Lower lobe of right lung (tissue), 2 donors: ENCODE measurements around the gene BPIFB2. TPM values are rescaled to one million over a fixed set of nuclear protein-coding genes. Genes with fewer than 3 reads are reported as not detected.

Experiments used
- ATAC-seq, 2 donors: fragments of 200-7000 bp; cut with Tn5 transposase; one replicate each; pipeline ENCODE4 v1.9.1; 2020 to 2022; ENCODE audit warnings: mild to moderate bottlenecking in 2 of 2, moderate library complexity in 2 of 2
- DNase-seq: peaks from one replicate; pipeline ENCODE4 v3.0.0-alpha.2; 2020
- H3K27ac ChIP-seq: fragments of 200-600 bp; one replicate; pipeline ENCODE4 v1.8.0; 2022
- H3K27me3 ChIP-seq: fragments of 200-600 bp; one replicate; pipeline ENCODE4 v1.8.0; 2022; ENCODE audit warnings: low read depth
- H3K36me3 ChIP-seq: fragments of 200-600 bp; one replicate; pipeline ENCODE4 v1.8.0; 2022; ENCODE audit warnings: mild to moderate bottlenecking
- H3K4me1 ChIP-seq: fragments of 200-600 bp; one replicate; pipeline ENCODE4 v1.8.0; 2022
- H3K4me3 ChIP-seq: fragments of 200-600 bp; one replicate; pipeline ENCODE4 v1.8.0; 2022; ENCODE audit warnings: mild to moderate bottlenecking
- H3K9me3 ChIP-seq: fragments of 200-600 bp; one replicate; pipeline ENCODE4 v1.8.0; 2022
- intact Hi-C: fragments of 100-400 bp; cut with DNase I; formaldehyde crosslinking; loops from one replicate; pipeline ENCODE4 v1.11.0; 2022
- total RNA-seq: library from RNA; stranded (reverse); fragmentation: NEBNext Ultra II Directional; extraction: Animal tissue kit (Norgen Biotek cat#: 25700); gene quantifications from one replicate; pipeline ENCODE4 v1.2.1, GENCODE V29; 2021
- TF ChIP-seq, protein P1 (sequence below): fragments of 200-600 bp; IDR thresholded peaks from one replicate; pipeline ENCODE4 v1.8.0; 2022; ENCODE audit warnings: antibody characterized with exemption, mild to moderate bottlenecking
- donor health status: DM: no; HTN: yes; CAD: no; lungs with severe emphysema.

Gene BPIFB2
- total RNA-seq, 1 donor from 2014 or later = 0.21 TPM

- Histone ChIP-seq H3K36me3 (no peaks in the 10 kb centered on the region), H3K27me3 (peaks cover 3% of the 10 kb centered on the region), H3K4me1 (no peaks in the 10 kb centered on the region), H3K4me3 (no peak overlapping the region), H3K9me3 (no peaks in the 10 kb centered on the region), H3K27ac (no peak overlapping the region)
- DNase-seq (no peak), ATAC-seq (no peak)
- intact Hi-C loops = no loop called here
- TF ChIP-seq, protein P1, sequence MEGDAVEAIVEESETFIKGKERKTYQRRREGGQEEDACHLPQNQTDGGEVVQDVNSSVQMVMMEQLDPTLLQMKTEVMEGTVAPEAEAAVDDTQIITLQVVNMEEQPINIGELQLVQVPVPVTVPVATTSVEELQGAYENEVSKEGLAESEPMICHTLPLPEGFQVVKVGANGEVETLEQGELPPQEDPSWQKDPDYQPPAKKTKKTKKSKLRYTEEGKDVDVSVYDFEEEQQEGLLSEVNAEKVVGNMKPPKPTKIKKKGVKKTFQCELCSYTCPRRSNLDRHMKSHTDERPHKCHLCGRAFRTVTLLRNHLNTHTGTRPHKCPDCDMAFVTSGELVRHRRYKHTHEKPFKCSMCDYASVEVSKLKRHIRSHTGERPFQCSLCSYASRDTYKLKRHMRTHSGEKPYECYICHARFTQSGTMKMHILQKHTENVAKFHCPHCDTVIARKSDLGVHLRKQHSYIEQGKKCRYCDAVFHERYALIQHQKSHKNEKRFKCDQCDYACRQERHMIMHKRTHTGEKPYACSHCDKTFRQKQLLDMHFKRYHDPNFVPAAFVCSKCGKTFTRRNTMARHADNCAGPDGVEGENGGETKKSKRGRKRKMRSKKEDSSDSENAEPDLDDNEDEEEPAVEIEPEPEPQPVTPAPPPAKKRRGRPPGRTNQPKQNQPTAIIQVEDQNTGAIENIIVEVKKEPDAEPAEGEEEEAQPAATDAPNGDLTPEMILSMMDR = no peak
Observed at GRCh38 chr20:32991383-32991782, 16.1 kb upstream of the BPIFB2 start.

- DNase-seq (no peak), ATAC-seq (no peak)
- Histone ChIP-seq H3K27ac (no peak overlapping the region), H3K4me1 (no peaks in the 10 kb centered on the region), H3K9me3 (no peaks in the 10 kb centered on the region), H3K27me3 (peaks cover 3% of the 10 kb centered on the region), H3K36me3 (no peaks in the 10 kb centered on the region), H3K4me3 (no peak overlapping the region)
- intact Hi-C loops = no loop called here
- TF ChIP-seq, protein P1 = no peak
Observed at GRCh38 chr20:32991792-32992641, 15.5 kb upstream of the BPIFB2 start.

DNA sequence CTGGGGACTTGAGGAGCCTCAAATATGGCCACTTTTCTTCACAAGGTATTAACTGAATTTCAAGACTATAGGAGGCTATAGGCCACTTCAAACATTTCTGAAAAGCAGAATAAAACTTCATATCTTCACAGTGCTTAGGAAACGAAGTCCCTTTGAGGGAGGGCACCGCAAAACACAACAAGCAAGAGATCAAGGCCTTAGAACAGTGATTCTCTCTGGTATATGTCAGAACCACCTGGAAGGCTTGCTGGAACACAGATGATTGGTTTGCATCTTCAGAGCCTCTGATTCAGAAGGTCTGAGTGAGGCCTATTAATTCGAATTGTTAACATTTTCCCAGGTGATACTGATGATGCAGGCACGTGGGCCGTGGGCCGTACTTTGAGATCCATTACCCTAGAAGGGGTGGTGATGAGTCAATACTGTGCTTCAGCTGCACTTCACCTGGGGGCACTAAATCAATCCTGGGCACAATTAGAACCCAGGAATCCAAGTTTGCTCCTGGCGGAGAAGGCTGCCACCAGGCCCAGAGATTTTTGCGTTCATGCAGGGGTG, 13.9 kb upstream of the BPIFB2 start:
- DNase-seq (no peak), ATAC-seq (no peak)
- TF ChIP-seq, protein P1 = no peak
- H3K9me3 ChIP-seq = no peaks in the 10 kb centered on the region
- H3K4me1 ChIP-seq = no peaks in the 10 kb centered on the region
- H3K27ac ChIP-seq = no peak overlapping the region
- intact Hi-C loops = no loop called here
- H3K27me3 ChIP-seq = no peaks in the 10 kb centered on the region
- H3K4me3 ChIP-seq = no peak overlapping the region
- H3K36me3 ChIP-seq = no peaks in the 10 kb centered on the region

- DNase-seq = no peak
- Histone ChIP-seq H3K27ac (no peak overlapping the region), H3K9me3 (no peaks in the 10 kb centered on the region), H3K4me1 (no peaks in the 10 kb centered on the region), H3K27me3 (no peaks in the 10 kb centered on the region), H3K4me3 (no peak overlapping the region), H3K36me3 (no peaks in the 10 kb centered on the region)
- intact Hi-C loops = no loop called here
- no peak for ATAC-seq
- TF ChIP-seq, protein P1 = no peak
Observed at GRCh38 chr20:32995802-32996201, 11.7 kb upstream of the BPIFB2 start.

- no peak for DNase-seq
- Histone ChIP-seq H3K27ac (no peak overlapping the region), H3K36me3 (no peaks in the 10 kb centered on the region), H3K27me3 (no peaks in the 10 kb centered on the region), H3K9me3 (no peaks in the 10 kb centered on the region), H3K4me3 (no peak overlapping the region), H3K4me1 (no peaks in the 10 kb centered on the region)
- TF ChIP-seq, protein P1 = no peak
- intact Hi-C loops = no loop called here
- ATAC-seq = no peak
Observed at GRCh38 chr20:32997431-32997830, 10.1 kb upstream of the BPIFB2 start.
